Activated CD8-positive, alpha-beta T cell treated with anti-CD3 and anti-CD28 coated beads, Interleukin-2, amount 10 ng/mL, durations not matched to agents 7 days and 5 days (primary cell): ENCODE measurements around the gene ENOX1. TPM values are rescaled to one million over a fixed set of nuclear protein-coding genes. Genes with fewer than 3 reads are reported as not detected.

ENCODE experiments used
- ATAC-seq: fragments of 150-1000 bp; cut with Tn5 transposase; one replicate; pipeline ENCODE4 v1.10.0; 2021; ENCODE audit warnings: moderate library complexity
- CTCF ChIA-PET: fragments of 350-600 bp; sonication (Branson Sonifier 250); formaldehyde crosslinking; loops from one replicate; lab custom pipeline; 2021; ENCODE audit warnings: antibody characterized with exemption; lab: Charles Lee
- POLR2A ChIA-PET: fragments of 350-600 bp; sonication (Branson Sonifier 250); formaldehyde crosslinking; loops from one replicate; lab custom pipeline; 2021; ENCODE audit warnings: antibody characterized with exemption; lab: Charles Lee
- DNase-seq: peaks from one replicate; pipeline ENCODE4 v3.0.0-alpha.2; 2020
- H3K27ac Mint-ChIP-seq: one replicate; pipeline ENCODE4 v1.8.0; 2021; ENCODE audit warnings: mild to moderate bottlenecking, mixed read lengths
- H3K27me3 Mint-ChIP-seq: one replicate; pipeline ENCODE4 v1.8.0; 2021; ENCODE audit warnings: low read depth, mixed read lengths
- H3K36me3 Mint-ChIP-seq: one replicate; pipeline ENCODE4 v1.8.0; 2021; ENCODE audit warnings: low read depth, mixed read lengths
- H3K4me1 Mint-ChIP-seq: one replicate; pipeline ENCODE4 v1.8.0; 2021; ENCODE audit warnings: low read depth, mixed read lengths
- H3K4me3 Mint-ChIP-seq: one replicate; pipeline ENCODE4 v1.8.0; 2021; ENCODE audit warnings: mild to moderate bottlenecking, mixed read lengths
- H3K9me3 Mint-ChIP-seq: one replicate; pipeline ENCODE4 v1.8.0; 2022; ENCODE audit warnings: mixed read lengths; ENCODE audit not compliant: insufficient read depth
- total RNA-seq, 2 experiments: library from RNA; stranded (reverse); gene quantifications; one replicate each; pipeline ENCODE4 v1.2.3, GENCODE V29; 2021

ENOX1 gene
- total RNA-seq, 2 experiments from 2014 or later, result 0.08 TPM; not detected in 1

GRCh38 chr13:43407023-43407581, 379.7 kb downstream of the ENOX1 start:
- POLR2A ChIA-PET, result no interaction called here
- H3K4me3 Mint-ChIP-seq, result no peak overlapping the region
- DNase-seq (no peak), ATAC-seq (no peak)
- no peak overlapping the region for H3K27ac Mint-ChIP-seq
- peaks cover 16% of the 10 kb centered on the region for H3K27me3 Mint-ChIP-seq
- H3K4me1 Mint-ChIP-seq, result no peaks in the 10 kb centered on the region
- CTCF ChIA-PET, result no interaction called here
- no peaks in the 10 kb centered on the region for H3K9me3 Mint-ChIP-seq
- no peaks in the 10 kb centered on the region for H3K36me3 Mint-ChIP-seq

GRCh38 chr13:43405457-43405856, 381.3 kb downstream of the ENOX1 start:
- CTCF ChIA-PET, result no interaction called here
- ATAC-seq, result no peak
- Mint-ChIP-seq H3K9me3 (no peaks in the 10 kb centered on the region), H3K4me1 (no peaks in the 10 kb centered on the region), H3K27me3 (peaks cover 17% of the 10 kb centered on the region), H3K27ac (no peak overlapping the region), H3K4me3 (no peak overlapping the region), H3K36me3 (no peaks in the 10 kb centered on the region)
- DNase-seq, result no peak
- POLR2A ChIA-PET, result no interaction called here

DNA sequence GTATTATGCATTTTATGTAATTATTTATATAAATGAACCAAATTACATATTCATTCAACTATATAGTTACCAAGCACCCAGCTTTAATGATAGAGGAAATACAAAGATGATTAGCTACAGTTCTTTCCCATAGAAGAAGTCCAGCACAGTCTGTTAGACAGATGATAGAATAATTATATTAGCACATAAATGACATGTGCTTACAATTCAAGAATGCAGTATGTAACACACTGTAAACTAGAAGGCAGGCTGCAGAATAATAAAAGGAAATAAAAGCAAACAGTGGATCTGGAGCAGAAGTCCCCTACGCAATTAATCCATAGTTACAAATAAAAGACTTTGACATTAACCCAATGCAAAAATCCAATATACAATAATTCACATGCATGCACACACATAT, 384.4 kb downstream of the ENOX1 start:
- ATAC-seq, result no peak
- peaks cover 18% of the 10 kb centered on the region for H3K27me3 Mint-ChIP-seq
- no peak overlapping the region for H3K27ac Mint-ChIP-seq
- no peaks in the 10 kb centered on the region for H3K36me3 Mint-ChIP-seq
- no peaks in the 10 kb centered on the region for H3K4me1 Mint-ChIP-seq
- no peaks in the 10 kb centered on the region for H3K9me3 Mint-ChIP-seq
- ChIA-PET POLR2A (no interaction called here), CTCF (no interaction called here)
- H3K4me3 Mint-ChIP-seq, result no peak overlapping the region
- no peak for DNase-seq

DNA sequence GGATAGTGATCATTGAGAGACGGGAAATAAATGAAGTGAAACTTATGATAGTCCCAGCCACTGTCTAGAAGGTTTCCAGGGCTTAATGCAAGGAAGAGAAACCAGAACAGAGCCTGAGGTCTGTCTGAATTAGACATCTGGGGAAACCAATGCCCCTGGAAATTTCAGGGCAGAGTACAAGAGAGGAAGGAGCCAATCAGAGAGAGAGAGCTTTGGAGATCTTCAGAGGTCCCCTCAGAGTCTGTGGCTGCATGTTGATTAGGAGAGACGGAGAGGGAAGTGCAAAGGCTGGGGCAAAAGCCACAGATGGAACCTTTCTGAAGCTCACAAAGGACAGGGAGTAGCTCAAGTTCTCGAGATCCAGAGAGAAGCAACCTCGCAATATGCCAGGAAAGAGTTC, 385.4 kb downstream of the ENOX1 start:
- CTCF ChIA-PET, result no interaction called here
- H3K27ac Mint-ChIP-seq, result no peak overlapping the region
- POLR2A ChIA-PET, result no interaction called here

DNA sequence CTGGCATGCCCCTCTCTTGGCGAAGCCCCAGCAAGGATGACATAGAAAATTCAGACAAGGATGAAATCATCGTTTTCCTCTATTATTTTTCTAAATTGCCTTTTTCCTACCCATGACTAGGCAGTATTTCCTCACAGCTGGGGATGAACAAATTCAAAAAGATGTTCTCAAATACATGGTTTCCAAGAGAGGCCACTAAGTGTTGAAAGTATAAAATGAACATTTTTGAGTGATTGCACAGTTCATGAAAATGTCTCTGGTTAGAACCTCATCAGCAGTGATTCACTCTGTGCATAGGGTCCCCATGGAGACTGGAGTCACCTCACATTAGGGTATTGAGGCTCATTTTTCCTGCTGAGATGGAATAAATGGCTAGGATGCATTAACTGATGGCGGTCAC, 389.7 kb downstream of the ENOX1 start:
- no peak for ATAC-seq
- Mint-ChIP-seq H3K36me3 (no peaks in the 10 kb centered on the region), H3K4me3 (no peak overlapping the region), H3K4me1 (no peaks in the 10 kb centered on the region), H3K27ac (no peak overlapping the region), H3K27me3 (peaks cover 9% of the 10 kb centered on the region), H3K9me3 (no peaks in the 10 kb centered on the region)
- DNase-seq, result no peak
- ChIA-PET CTCF (no interaction called here), POLR2A (no interaction called here)

More for the DNA sequence above, 385.4 kb downstream of the ENOX1 start:
- no peak for DNase-seq
- Mint-ChIP-seq H3K36me3 (no peaks in the 10 kb centered on the region), H3K4me1 (no peaks in the 10 kb centered on the region), H3K4me3 (no peak overlapping the region), H3K9me3 (no peaks in the 10 kb centered on the region), H3K27me3 (peaks cover 18% of the 10 kb centered on the region)
- ATAC-seq, result no peak

DNA sequence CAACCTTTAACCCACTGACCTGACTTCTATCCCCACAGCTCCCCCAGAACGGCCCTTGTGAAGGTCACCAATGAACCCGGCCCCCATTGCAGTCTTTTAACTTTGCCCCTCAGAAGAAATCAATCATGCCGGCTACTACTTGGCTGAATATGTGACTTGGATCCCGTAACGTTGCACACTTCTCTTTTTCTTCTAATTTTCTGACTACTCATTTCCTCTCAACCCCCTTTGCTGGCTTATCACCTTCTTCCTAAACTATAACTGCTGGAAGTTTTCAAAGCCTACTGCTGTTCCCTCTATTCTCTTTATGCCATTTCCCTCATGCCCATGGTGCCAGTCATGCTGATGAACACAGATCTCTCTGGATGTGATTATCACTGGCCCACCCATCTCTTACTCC, 395.7 kb downstream of the ENOX1 start:
- ChIA-PET POLR2A (no interaction called here), CTCF (no interaction called here)
- no peaks in the 10 kb centered on the region for H3K4me1 Mint-ChIP-seq

DNA sequence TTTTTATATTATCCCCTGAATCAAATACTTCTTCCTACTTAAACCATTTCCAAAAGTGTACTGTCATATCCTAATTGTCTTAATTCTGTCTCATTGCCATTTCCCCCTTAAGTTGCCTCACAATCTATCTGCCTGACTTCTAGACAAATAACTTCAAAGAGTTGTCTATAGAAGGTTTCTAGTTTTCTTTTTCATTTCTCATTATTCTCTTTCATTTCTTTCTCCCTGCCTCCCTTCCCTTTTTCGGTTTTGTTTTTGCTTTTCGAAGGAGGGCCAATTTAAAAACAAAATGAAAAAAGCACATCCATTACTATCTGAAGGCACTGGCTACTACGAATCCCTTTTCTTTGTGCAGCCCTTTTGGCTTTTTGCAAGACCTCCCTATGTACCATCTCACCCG, 396.2 kb downstream of the ENOX1 start:
- no peak for DNase-seq
- Mint-ChIP-seq H3K27me3 (peaks cover 3% of the 10 kb centered on the region), H3K4me3 (no peak overlapping the region), H3K9me3 (no peaks in the 10 kb centered on the region), H3K27ac (no peak overlapping the region), H3K4me1 (no peaks in the 10 kb centered on the region), H3K36me3 (no peaks in the 10 kb centered on the region)
- POLR2A ChIA-PET, result no interaction called here
- ATAC-seq, result no peak
- CTCF ChIA-PET, result no interaction called here

More for the DNA sequence above, 395.7 kb downstream of the ENOX1 start:
- peaks cover 3% of the 10 kb centered on the region for H3K27me3 Mint-ChIP-seq
- no peak overlapping the region for H3K27ac Mint-ChIP-seq
- no peaks in the 10 kb centered on the region for H3K36me3 Mint-ChIP-seq
- no peaks in the 10 kb centered on the region for H3K9me3 Mint-ChIP-seq
- H3K4me3 Mint-ChIP-seq, result no peak overlapping the region
- DNase-seq, result no peak
- no peak for ATAC-seq

GRCh38 chr13:43389983-43390382, 396.8 kb downstream of the ENOX1 start:
- Mint-ChIP-seq H3K27ac (no peak overlapping the region), H3K36me3 (no peaks in the 10 kb centered on the region), H3K9me3 (no peaks in the 10 kb centered on the region), H3K4me3 (no peak overlapping the region), H3K4me1 (no peaks in the 10 kb centered on the region), H3K27me3 (peaks cover 3% of the 10 kb centered on the region)
- DNase-seq, result no peak
- ATAC-seq, result no peak
- POLR2A ChIA-PET, result no interaction called here
- CTCF ChIA-PET, result no interaction called here

- Mint-ChIP-seq H3K36me3 (no peaks in the 10 kb centered on the region), H3K4me1 (no peaks in the 10 kb centered on the region), H3K27me3 (peaks cover 3% of the 10 kb centered on the region), H3K27ac (no peak overlapping the region), H3K9me3 (no peaks in the 10 kb centered on the region), H3K4me3 (no peak overlapping the region)
- DNase-seq (no peak), ATAC-seq (no peak)
- ChIA-PET POLR2A (no interaction called here), CTCF (no interaction called here)
Observed at GRCh38 chr13:43389573-43389972, 397.2 kb downstream of the ENOX1 start.

- Mint-ChIP-seq H3K27ac (no peak overlapping the region), H3K27me3 (peaks cover 4% of the 10 kb centered on the region), H3K9me3 (no peaks in the 10 kb centered on the region), H3K36me3 (no peaks in the 10 kb centered on the region), H3K4me1 (no peaks in the 10 kb centered on the region), H3K4me3 (no peak overlapping the region)
- POLR2A ChIA-PET, result no interaction called here
- ATAC-seq (no peak), DNase-seq (no peak)
- CTCF ChIA-PET, result no interaction called here
Observed at GRCh38 chr13:43388282-43389034, 398.3 kb downstream of the ENOX1 start.

DNA sequence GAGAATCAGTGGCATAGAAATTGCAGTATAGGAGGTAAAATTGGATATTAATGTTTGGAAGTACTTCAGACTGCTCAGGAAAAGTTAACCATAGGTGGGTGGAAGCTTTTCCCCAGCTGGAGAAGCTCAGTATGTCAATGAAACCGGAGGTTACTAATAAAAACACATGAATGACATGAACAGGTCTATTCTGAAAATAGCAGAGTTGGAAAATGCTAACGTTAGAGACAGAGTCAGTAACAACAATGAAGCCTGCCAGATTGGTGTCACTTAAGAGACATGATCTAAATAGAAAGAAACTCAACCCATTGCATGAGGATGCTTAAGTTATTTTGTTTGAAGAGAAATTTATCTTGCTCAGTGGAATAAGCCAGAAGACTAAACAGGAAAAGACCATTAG, 398.9 kb downstream of the ENOX1 start:
- Mint-ChIP-seq H3K36me3 (no peaks in the 10 kb centered on the region), H3K4me3 (no peak overlapping the region), H3K9me3 (no peaks in the 10 kb centered on the region), H3K27ac (no peak overlapping the region), H3K27me3 (peaks cover 4% of the 10 kb centered on the region), H3K4me1 (no peaks in the 10 kb centered on the region)
- DNase-seq (no peak), ATAC-seq (no peak)
- ChIA-PET CTCF (no interaction called here), POLR2A (no interaction called here)

DNA sequence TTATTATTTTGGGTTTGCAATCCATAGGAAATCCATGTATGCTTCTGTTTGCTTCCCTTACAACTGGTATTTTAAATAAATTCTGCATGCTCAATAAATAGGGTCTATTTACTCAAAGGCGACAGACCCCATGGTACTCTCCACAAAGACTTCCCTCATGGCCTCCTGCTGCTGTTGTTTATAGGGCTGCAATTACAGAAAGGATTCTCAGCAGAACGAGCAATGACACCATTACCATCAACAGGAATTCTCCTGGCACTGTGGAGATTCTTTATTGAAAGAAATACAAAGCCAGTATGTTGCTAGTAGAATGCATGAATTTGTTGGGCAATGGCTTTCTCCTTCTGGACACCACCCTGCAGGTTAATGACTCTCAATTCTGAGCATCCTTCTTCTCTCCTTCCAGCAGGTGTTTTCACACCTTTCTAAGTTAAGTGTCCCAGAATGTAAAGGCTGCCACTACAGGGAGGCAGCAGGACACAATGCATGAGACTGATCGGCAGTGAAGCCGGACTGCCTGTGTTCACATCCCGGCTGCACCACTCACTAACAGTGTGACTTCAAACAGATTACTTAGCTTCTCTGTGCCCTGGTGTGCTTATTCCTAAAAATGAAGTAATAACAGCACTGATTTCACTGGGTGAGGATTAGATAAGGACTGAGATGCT, 403.1 kb downstream of the ENOX1 start:
- DNase-seq (no peak), ATAC-seq (no peak)
- POLR2A ChIA-PET, result no interaction called here
- Mint-ChIP-seq H3K36me3 (no peaks in the 10 kb centered on the region), H3K27ac (no peak overlapping the region), H3K4me3 (no peak overlapping the region), H3K9me3 (no peaks in the 10 kb centered on the region), H3K27me3 (peaks cover 18% of the 10 kb centered on the region), H3K4me1 (no peaks in the 10 kb centered on the region)
- CTCF ChIA-PET, result no interaction called here
